Hepatocyte (in vitro differentiated cells): Measurements from ENCODE around the gene RNF4. TPM values are rescaled to one million over a fixed set of nuclear protein-coding genes. Genes with fewer than 3 reads are reported as not detected.

Experiments used
- DNase-seq: peaks from one replicate; pipeline ENCODE4 v3.0.0-alpha.2; 2016; ENCODE audit warnings: low spot score
- H2AFZ ChIP-seq: fragments of 200-600 bp; sonication (generic); 2 replicates; pipeline ENCODE4 v1.6.0; 2016; ENCODE audit warnings: antibody characterized with exemption, mild to moderate bottlenecking
- H3K27ac ChIP-seq: fragments of 200-600 bp; sonication (generic); 2 replicates; pipeline ENCODE4 v1.5.1; 2016; ENCODE audit warnings: mild to moderate bottlenecking
- H3K27me3 ChIP-seq: fragments of 200-600 bp; sonication (generic); 2 replicates; pipeline ENCODE4 v1.6.1; 2016
- H3K36me3 ChIP-seq: fragments of 200-600 bp; sonication (generic); replicated peaks from 2 replicates; pipeline ENCODE4 v1.5.1; 2016; ENCODE audit warnings: low read depth; ENCODE audit not compliant: insufficient read depth
- H3K4me1 ChIP-seq: fragments of 200-600 bp; sonication (generic); 2 replicates; pipeline ENCODE4 v1.5.1; 2016; ENCODE audit warnings: mild to moderate bottlenecking, moderate library complexity; ENCODE audit not compliant: insufficient read depth
- H3K4me2 ChIP-seq: fragments of 200-600 bp; sonication (generic); 2 replicates; pipeline ENCODE4 v1.6.0; 2016
- H3K4me3 ChIP-seq: fragments of 200-600 bp; sonication (generic); 2 replicates; pipeline ENCODE4 v1.5.1; 2016; ENCODE audit warnings: mild to moderate bottlenecking
- H3K79me2 ChIP-seq: fragments of 200-600 bp; sonication (generic); 2 replicates; pipeline ENCODE4 v1.6.0; 2017; ENCODE audit warnings: mild to moderate bottlenecking
- H3K9me2 ChIP-seq: fragments of 200-600 bp; sonication (generic); replicated peaks from 2 replicates; pipeline ENCODE4 v1.6.0; 2017; ENCODE audit warnings: mild to moderate bottlenecking; ENCODE audit not compliant: insufficient read depth
- H3K9me3 ChIP-seq: fragments of 200-600 bp; sonication (generic); 2 replicates; pipeline ENCODE4 v1.5.1; 2016; ENCODE audit warnings: low read depth, mild to moderate bottlenecking
- H4K20me1 ChIP-seq: fragments of 200-600 bp; sonication (generic); 2 replicates; pipeline ENCODE4 v1.6.0; 2016; ENCODE audit warnings: mild to moderate bottlenecking; ENCODE audit not compliant: insufficient read depth, poor library complexity, severe bottlenecking
- CTCF ChIP-seq: fragments of 200-600 bp; sonication (generic); IDR thresholded peaks from 2 replicates; pipeline ENCODE4 v1.5.1; 2016; ENCODE audit warnings: antibody characterized with exemption, mild to moderate bottlenecking; ENCODE audit not compliant: poor library complexity
- EZH2 ChIP-seq: fragments of 200-600 bp; sonication (generic); IDR thresholded peaks from 2 replicates; pipeline ENCODE4 v1.6.1; 2016; ENCODE audit warnings: antibody characterized with exemption, mild to moderate bottlenecking, borderline replicate concordance
- EZH2phosphoT487 ChIP-seq: fragments of 200-600 bp; sonication (generic); IDR thresholded peaks from one replicate; pipeline ENCODE4 v1.6.1; 2018; ENCODE audit warnings: antibody characterized with exemption, mild to moderate bottlenecking, low read depth, moderate library complexity; ENCODE audit not compliant: unreplicated experiment, severe bottlenecking
- WGBS: methylation state at CpG from one replicate; pipeline ENCODE4 v1.1.6; 2016; ENCODE audit warnings: low lambda C conversion rate; ENCODE audit errors: missing lambda C conversion rate; 5-methylcytosine and 5-hydroxymethylcytosine counted together
- polyA plus RNA-seq: library from polyadenylated mRNA; unstranded; fragments of >200 nt; fragmentation: Nextera tagmentation; extraction: Ambion mirVana; gene quantifications from 2 replicates; pipeline ENCODE4 v1.2.1, GENCODE V29; 2016
- total RNA-seq: library from RNA; depleted of rRNA; stranded (reverse); fragments of >200 nt; gene quantifications from 2 replicates; pipeline ENCODE4 v1.2.3, GENCODE V29; 2014

The RNF4 gene
- total and polyA plus RNA-seq, 2 experiments from 2014 or later: 42.4 to 50.3 TPM

GRCh38 chr4:2436761-2437474 lies 32.0 kb upstream of the RNF4 start:
- Histone ChIP-seq H2AFZ (no peak overlapping the region), H3K4me1 (no peaks in the 10 kb centered on the region), H3K9me3 (no peaks in the 10 kb centered on the region), H3K4me2 (no peak overlapping the region), H4K20me1 (no peaks in the 10 kb centered on the region), H3K36me3 (no peaks in the 10 kb centered on the region), H3K79me2 (no peaks in the 10 kb centered on the region), H3K4me3 (no peak overlapping the region), H3K9me2 (no peaks in the 10 kb centered on the region), H3K27me3 (no peaks in the 10 kb centered on the region), H3K27ac (no peak overlapping the region)
- DNase-seq: no peak
- TF ChIP-seq EZH2phosphoT487: no peak
- no peak for TF ChIP-seq EZH2
- TF ChIP-seq CTCF: no peak
- WGBS: 93% methylated on average over 27 of the region's 30 CpGs

GRCh38 chr4:2437475-2438215 lies 31.3 kb upstream of the RNF4 start:
- H3K27ac ChIP-seq: no peak overlapping the region
- no peaks in the 10 kb centered on the region for H3K36me3 ChIP-seq
- no peaks in the 10 kb centered on the region for H3K79me2 ChIP-seq
- no peaks in the 10 kb centered on the region for H3K4me1 ChIP-seq
- H4K20me1 ChIP-seq: no peaks in the 10 kb centered on the region
- DNase-seq: no peak
- H3K9me3 ChIP-seq: no peaks in the 10 kb centered on the region
- 83% methylated on average over 25 of the region's 25 CpGs for WGBS
- no peaks in the 10 kb centered on the region for H3K9me2 ChIP-seq
- no peak overlapping the region for H3K4me3 ChIP-seq
- no peak overlapping the region for H2AFZ ChIP-seq
- H3K4me2 ChIP-seq: no peak overlapping the region
- no peaks in the 10 kb centered on the region for H3K27me3 ChIP-seq
- no peak for TF ChIP-seq EZH2
- TF ChIP-seq CTCF: no peak
- no peak for TF ChIP-seq EZH2phosphoT487

- Histone ChIP-seq H4K20me1 (no peaks in the 10 kb centered on the region), H3K36me3 (no peaks in the 10 kb centered on the region), H3K4me1 (no peaks in the 10 kb centered on the region), H2AFZ (no peak overlapping the region), H3K27me3 (no peaks in the 10 kb centered on the region), H3K4me2 (no peak overlapping the region), H3K9me3 (no peaks in the 10 kb centered on the region), H3K27ac (no peak overlapping the region), H3K4me3 (no peak overlapping the region), H3K9me2 (no peaks in the 10 kb centered on the region), H3K79me2 (no peaks in the 10 kb centered on the region)
- TF ChIP-seq EZH2phosphoT487 (no peak), EZH2 (no peak), CTCF (no peak)
- no peak for DNase-seq
- WGBS: 91% methylated on average over 16 of the region's 16 CpGs
These were observed 29.8 kb upstream of the RNF4 start for GRCh38 chr4:2438822-2439718.
